Osteoblast (primary cell): ENCODE results near the gene NMNAT3. TPM values are rescaled to one million over a fixed set of nuclear protein-coding genes. Genes with fewer than 3 reads are reported as not detected.

Experiments
- DNase-seq: peaks from one replicate; pipeline ENCODE4 v3.0.0; 2011; ENCODE audit warnings: low spot score, mixed read lengths; ENCODE audit not compliant: insufficient read length; ENCODE audit errors: missing footprints
- H2AFZ ChIP-seq: 2 replicates; pipeline ENCODE4 v1.6.0; 2011; ENCODE audit warnings: mild to moderate bottlenecking, low read length
- H3K27ac ChIP-seq: 2 replicates; pipeline ENCODE4 v1.5.1; 2011; ENCODE audit warnings: mild to moderate bottlenecking, low read depth, low read length, moderate library complexity
- H3K27me3 ChIP-seq: 2 replicates; pipeline ENCODE4 v1.6.0; 2012; ENCODE audit warnings: mild to moderate bottlenecking, control low read depth, inconsistent platforms, low read length, moderate library complexity; ENCODE audit not compliant: insufficient read depth
- H3K36me3 ChIP-seq: 2 replicates; pipeline ENCODE4 v1.5.1; 2011; ENCODE audit warnings: mild to moderate bottlenecking, low read length, control low read depth, moderate library complexity; ENCODE audit not compliant: insufficient read depth
- H3K4me1 ChIP-seq: 2 replicates; pipeline ENCODE4 v1.5.1; 2011; ENCODE audit warnings: mild to moderate bottlenecking, low read length, control low read depth, moderate library complexity; ENCODE audit not compliant: insufficient read depth
- H3K4me2 ChIP-seq: 2 replicates; pipeline ENCODE4 v1.6.0; 2011; ENCODE audit warnings: mild to moderate bottlenecking, low read length; ENCODE audit not compliant: insufficient read depth
- H3K4me3 ChIP-seq: fragments of 200-600 bp; sonication (generic); 3 replicates; pipeline ENCODE4 v1.5.1; 2012; ENCODE audit warnings: mild to moderate bottlenecking, low read length, inconsistent platforms; ENCODE audit not compliant: insufficient read depth
- H3K79me2 ChIP-seq: 2 replicates; pipeline ENCODE4 v1.6.0; 2012; ENCODE audit warnings: mild to moderate bottlenecking, low read length, control low read depth, inconsistent platforms; ENCODE audit not compliant: insufficient read depth
- H3K9me3 ChIP-seq: 2 replicates; pipeline ENCODE4 v1.5.1; 2011; ENCODE audit warnings: low read depth, low read length, control low read depth
- H4K20me1 ChIP-seq: 2 replicates; pipeline ENCODE4 v1.6.0; 2012; ENCODE audit warnings: mild to moderate bottlenecking, low read length, control low read depth; ENCODE audit not compliant: insufficient read depth
- CTCF ChIP-seq: IDR thresholded peaks from 2 replicates; pipeline ENCODE4 v1.5.1; 2011; ENCODE audit warnings: mild to moderate bottlenecking, low read depth, low read length, moderate library complexity; ENCODE audit errors: extremely low read depth
- total RNA-seq: library from RNA; depleted of rRNA; stranded (reverse); fragments of >200 nt; gene quantifications from 2 replicates; pipeline ENCODE4 v1.2.3, GENCODE V29; 2012

The NMNAT3 gene
- total RNA-seq, 1 donor, result 0.36 TPM

DNA sequence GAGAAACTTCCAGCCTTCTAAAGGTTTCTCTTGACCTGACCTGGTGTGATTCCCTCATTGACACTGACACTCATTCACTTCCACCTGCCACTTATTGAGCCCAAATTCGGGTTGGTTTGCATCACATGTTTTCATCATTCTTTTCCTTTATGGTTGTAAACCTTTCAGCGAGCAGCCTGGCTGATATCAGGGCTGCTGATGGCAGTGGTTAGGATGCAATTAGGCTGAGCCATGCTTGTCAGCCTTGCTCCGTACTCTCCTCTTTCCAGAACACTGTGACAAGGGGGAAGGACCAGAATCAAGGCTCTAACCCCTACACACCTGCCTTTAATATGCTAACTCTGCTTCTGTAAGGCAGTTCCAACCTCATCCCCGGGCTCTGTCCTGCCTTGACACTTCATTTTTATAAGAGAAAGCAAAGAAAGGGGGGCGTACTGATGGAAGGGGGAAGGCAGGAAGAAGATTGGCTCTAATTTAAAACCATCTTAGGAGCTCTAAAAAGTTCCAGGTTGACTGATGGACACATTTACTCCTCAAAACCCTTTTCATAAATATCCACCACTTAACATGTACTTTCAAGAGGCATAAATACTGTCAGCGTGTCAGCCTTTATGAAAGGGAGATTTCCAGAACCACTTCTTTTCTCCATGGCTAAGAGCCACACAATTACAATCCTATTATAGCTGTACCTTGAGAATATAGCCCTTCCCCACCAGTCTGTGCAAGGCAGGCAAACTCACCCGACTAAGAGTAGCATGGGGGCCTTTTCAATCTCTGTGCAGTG, 5.7 kb downstream of the NMNAT3 start:
- no peak overlapping the region for H3K4me3 ChIP-seq
- no peaks in the 10 kb centered on the region for H3K4me1 ChIP-seq
- H3K4me2 ChIP-seq, result no peak overlapping the region
- H3K36me3 ChIP-seq, result no peaks in the 10 kb centered on the region
- no peaks in the 10 kb centered on the region for H4K20me1 ChIP-seq
- no peak for DNase-seq
- H3K27me3 ChIP-seq, result no peaks in the 10 kb centered on the region
- H3K9me3 ChIP-seq, result no peaks in the 10 kb centered on the region
- no peak for TF ChIP-seq CTCF
- no peaks in the 10 kb centered on the region for H3K79me2 ChIP-seq
- no peak overlapping the region for H2AFZ ChIP-seq
- no peak overlapping the region for H3K27ac ChIP-seq

- Histone ChIP-seq H2AFZ (no peak overlapping the region), H3K4me3 (no peak overlapping the region), H3K9me3 (no peaks in the 10 kb centered on the region), H3K4me1 (no peaks in the 10 kb centered on the region), H3K36me3 (no peaks in the 10 kb centered on the region), H3K27ac (no peak overlapping the region), H3K27me3 (no peaks in the 10 kb centered on the region), H4K20me1 (no peaks in the 10 kb centered on the region), H3K4me2 (no peak overlapping the region), H3K79me2 (no peaks in the 10 kb centered on the region)
- no peak for DNase-seq
- no peak for TF ChIP-seq CTCF
Measured at GRCh38 chr3:139671107-139671506, 6.7 kb downstream of the NMNAT3 start.

GRCh38 chr3:139670196-139670595, 7.6 kb downstream of the NMNAT3 start:
- Histone ChIP-seq H3K36me3 (no peaks in the 10 kb centered on the region), H3K27me3 (no peaks in the 10 kb centered on the region)
- DNase-seq, result no peak

More at GRCh38 chr3:139670196-139670595, 7.6 kb downstream of the NMNAT3 start:
- Histone ChIP-seq H3K9me3 (no peaks in the 10 kb centered on the region), H2AFZ (no peak overlapping the region), H3K27ac (no peak overlapping the region), H4K20me1 (no peaks in the 10 kb centered on the region), H3K79me2 (no peaks in the 10 kb centered on the region), H3K4me3 (no peak overlapping the region), H3K4me2 (no peak overlapping the region), H3K4me1 (no peaks in the 10 kb centered on the region)
- no peak for TF ChIP-seq CTCF
